ENCODE data around the gene RALA.
"Not testable (repeated sequence)": the region's sequence is repeated elsewhere in the genome, so short reads cannot be mapped to it uniquely, and the experiment has no call there.

The RALA gene

DNA sequence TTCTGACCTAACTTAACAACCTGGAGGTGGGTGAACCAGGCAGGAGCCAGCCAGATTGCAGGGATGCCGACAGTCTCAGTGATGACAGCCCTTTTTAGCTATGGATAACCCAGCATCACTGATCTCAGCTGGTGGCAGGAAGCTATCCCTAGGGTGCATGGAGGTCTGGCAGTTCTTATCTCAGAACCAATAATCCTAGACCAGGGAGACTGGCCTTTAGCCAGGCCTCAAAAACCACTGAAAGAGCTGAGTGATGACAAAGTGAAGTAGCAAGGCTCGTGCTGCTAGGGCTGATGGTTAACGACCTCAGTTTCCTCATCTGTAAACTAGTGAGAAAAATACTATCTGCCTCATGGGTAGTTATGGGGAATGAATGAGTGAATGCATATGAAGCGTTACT, 112.5 kb downstream of the RALA start:
- no peak for DNase-seq

- DNase-seq, result no peak
These were observed 118.7 kb downstream of the RALA start for GRCh38 chr7:39741942-39742623.

GRCh38 chr7:39744620-39745019, 121.2 kb downstream of the RALA start:
- DNase-seq, result no peak

GRCh38 chr7:39745320-39745719, 121.9 kb downstream of the RALA start:
- peak; percentile 5 for DNase-seq

GRCh38 chr7:39746103-39746819, 122.9 kb downstream of the RALA start:
- DNase-seq, result peak; percentile 67

DNA sequence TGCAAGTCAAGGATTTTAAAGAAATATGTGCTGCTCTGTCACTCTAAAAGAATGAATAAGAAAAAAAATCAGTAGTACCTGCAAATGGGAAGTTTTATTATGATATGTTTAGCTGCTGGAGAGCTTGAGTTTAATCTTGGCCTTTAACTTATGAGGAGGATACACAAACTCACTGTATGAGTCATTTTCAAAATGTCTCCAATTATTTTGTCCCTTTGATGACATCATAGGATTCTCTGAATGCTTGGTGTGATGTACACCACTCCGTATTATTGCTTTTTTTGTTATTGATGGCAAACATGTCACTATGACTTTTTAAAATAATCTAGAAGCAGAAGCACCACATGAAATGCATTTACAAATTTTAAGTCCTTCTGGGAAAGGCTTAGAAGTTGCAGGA, 125.8 kb downstream of the RALA start:
- DNase-seq, result no peak

- DNase-seq, result no peak
These were observed 126.3 kb downstream of the RALA start for GRCh38 chr7:39749717-39750116.

GRCh38 chr7:39750253-39751077, 127.1 kb downstream of the RALA start:
- no peak for DNase-seq

GRCh38 chr7:39753237-39753636, 129.9 kb downstream of the RALA start:
- not testable (repeated sequence) for DNase-seq

DNA sequence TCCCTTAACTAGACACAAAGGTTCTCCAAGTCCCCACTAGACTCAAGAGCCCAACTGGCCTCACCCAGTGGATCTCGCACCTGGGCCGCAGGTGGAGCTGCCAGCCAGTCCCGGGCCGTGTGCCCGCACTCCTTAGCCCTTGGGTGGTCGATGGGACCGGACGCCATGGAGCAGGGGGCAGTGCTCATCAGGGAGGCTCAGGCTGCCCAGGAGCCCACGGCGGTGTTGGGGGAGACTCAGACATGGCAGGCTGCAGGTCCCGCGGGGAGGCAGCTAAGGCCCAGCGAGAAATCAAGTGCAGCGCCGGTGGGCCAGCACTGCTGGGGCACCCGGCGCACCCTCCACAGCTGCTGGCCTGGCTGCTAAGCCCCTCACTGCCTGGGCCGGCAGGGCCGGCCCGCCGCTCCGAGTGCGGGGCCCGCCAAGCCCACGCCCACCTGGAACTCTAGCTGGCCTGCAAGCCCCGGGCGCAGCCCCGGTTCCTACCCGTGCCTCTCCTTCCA, 130.5 kb downstream of the RALA start:
- no peak for DNase-seq

DNA sequence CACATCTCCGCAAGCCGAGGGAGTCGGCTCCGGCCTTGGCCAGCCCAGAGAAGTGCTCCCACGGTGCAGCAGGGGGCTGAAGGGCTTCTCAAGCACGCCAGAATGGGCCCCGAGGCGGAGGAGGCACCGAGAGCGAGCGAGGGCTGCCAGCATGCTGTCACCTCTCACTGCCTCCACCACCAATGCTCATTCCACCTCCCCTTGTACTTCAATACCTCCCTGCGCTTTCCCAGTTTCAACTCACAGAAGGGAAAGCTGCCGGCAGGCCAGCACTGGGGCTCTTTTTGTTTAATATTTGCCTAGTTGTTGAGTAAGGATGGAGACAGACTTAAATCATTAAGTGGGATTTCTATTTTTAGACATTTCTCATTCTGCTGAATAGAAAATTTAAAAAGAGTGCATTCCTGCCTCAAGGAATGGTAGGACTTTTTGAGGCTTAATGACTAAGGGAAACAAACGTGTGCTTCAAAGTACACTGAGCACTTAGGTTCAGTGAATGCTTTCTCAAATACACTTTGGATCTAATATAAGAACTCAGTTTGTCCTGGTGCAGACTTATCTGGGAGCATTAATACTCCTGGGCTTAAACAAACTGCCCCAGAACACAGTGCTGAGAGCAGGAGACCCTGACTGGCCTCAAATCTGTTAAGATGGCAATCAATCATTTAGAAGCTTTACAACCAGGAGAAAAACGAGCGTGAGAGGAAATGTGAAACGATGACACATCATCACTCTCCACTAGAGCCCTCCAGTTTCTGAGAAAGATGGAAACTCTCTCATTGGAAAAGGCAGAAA, 131.2 kb downstream of the RALA start:
- DNase-seq, result no peak

DNA sequence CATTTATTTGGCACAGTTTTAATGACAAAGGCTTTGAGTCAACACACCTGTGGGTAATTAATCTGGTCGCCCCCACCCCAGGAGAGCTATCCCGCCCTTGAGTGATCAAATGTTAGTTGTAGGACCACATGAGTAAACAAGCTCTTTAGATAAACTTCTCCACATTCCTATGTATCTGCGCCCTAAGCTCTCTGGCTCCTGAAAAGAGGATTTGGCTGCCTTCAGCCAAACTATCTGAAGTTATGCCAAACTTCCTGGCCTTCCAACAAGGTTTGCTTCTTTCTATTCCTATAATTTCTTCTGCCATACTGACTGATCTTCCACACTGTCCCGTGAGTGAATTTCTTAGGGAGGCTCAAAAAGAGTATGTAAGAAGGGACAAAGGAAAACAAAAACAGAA, 134.2 kb downstream of the RALA start:
- no peak for DNase-seq
